Measurements from ENCODE around the gene MOB1A. TPM values are rescaled to one million over a fixed set of nuclear protein-coding genes. Genes with fewer than 3 reads are reported as not detected.

MOB1A gene
- total RNA-seq, 1 donor from 2014 or later = 96.1 TPM

GRCh38 chr2:74223941-74224770, 45.5 kb upstream of the MOB1A start:
- Mint-ChIP-seq H3K4me3 (ENCODE audit: unreplicated experiment) (no peak overlapping the region), H3K9me3 (ENCODE audit: unreplicated experiment) (no peaks in the 10 kb centered on the region)

GRCh38 chr2:74222300-74222650, 43.6 kb upstream of the MOB1A start:
- peaks cover 24% of the 10 kb centered on the region for H3K36me3 Mint-ChIP-seq (ENCODE audit: unreplicated experiment)
- H3K4me1 Mint-ChIP-seq (ENCODE audit: unreplicated experiment) = peaks cover 7% of the 10 kb centered on the region
- TF ChIP-seq CTCF (IDR thresholded peaks at IDR 0.05) = no peak
- no peak overlapping the region for H3K27ac Mint-ChIP-seq (ENCODE audit: unreplicated experiment)
- no peak overlapping the region for H3K4me3 Mint-ChIP-seq (ENCODE audit: unreplicated experiment)
- no peaks in the 10 kb centered on the region for H3K27me3 Mint-ChIP-seq (ENCODE audit: unreplicated experiment)
- peak; percentile 44 for DNase-seq (ENCODE audit: extremely low spot score, unreplicated experiment)
- no peaks in the 10 kb centered on the region for H3K9me3 Mint-ChIP-seq (ENCODE audit: unreplicated experiment)

More at GRCh38 chr2:74223941-74224770, 45.5 kb upstream of the MOB1A start:
- DNase-seq (ENCODE audit: extremely low spot score, unreplicated experiment) = peak; percentile 23
- Mint-ChIP-seq H3K4me1 (ENCODE audit: unreplicated experiment) (peaks cover 7% of the 10 kb centered on the region), H3K27me3 (ENCODE audit: unreplicated experiment) (no peaks in the 10 kb centered on the region), H3K36me3 (ENCODE audit: unreplicated experiment) (peaks cover 17% of the 10 kb centered on the region), H3K27ac (ENCODE audit: unreplicated experiment) (no peak overlapping the region)
- no peak for TF ChIP-seq CTCF (IDR thresholded peaks at IDR 0.05)

GRCh38 chr2:74221604-74222299, 43.1 kb upstream of the MOB1A start:
- peak; percentile 53 for DNase-seq (ENCODE audit: extremely low spot score, unreplicated experiment)
- no peak overlapping the region for H3K4me3 Mint-ChIP-seq (ENCODE audit: unreplicated experiment)
- H3K36me3 Mint-ChIP-seq (ENCODE audit: unreplicated experiment) = peaks cover 28% of the 10 kb centered on the region
- H3K4me1 Mint-ChIP-seq (ENCODE audit: unreplicated experiment) = peaks cover 7% of the 10 kb centered on the region
- TF ChIP-seq CTCF (IDR thresholded peaks at IDR 0.05) = no peak
- no peak overlapping the region for H3K27ac Mint-ChIP-seq (ENCODE audit: unreplicated experiment)
- H3K9me3 Mint-ChIP-seq (ENCODE audit: unreplicated experiment) = no peaks in the 10 kb centered on the region
- H3K27me3 Mint-ChIP-seq (ENCODE audit: unreplicated experiment) = no peaks in the 10 kb centered on the region

- Mint-ChIP-seq H3K4me3 (ENCODE audit: unreplicated experiment) (no peak overlapping the region), H3K27me3 (ENCODE audit: unreplicated experiment) (no peaks in the 10 kb centered on the region), H3K36me3 (ENCODE audit: unreplicated experiment) (peaks cover 32% of the 10 kb centered on the region), H3K27ac (ENCODE audit: unreplicated experiment) (no peak overlapping the region), H3K9me3 (ENCODE audit: unreplicated experiment) (no peaks in the 10 kb centered on the region), H3K4me1 (ENCODE audit: unreplicated experiment) (peaks cover 2% of the 10 kb centered on the region)
- DNase-seq (ENCODE audit: extremely low spot score, unreplicated experiment) = no peak
- no peak for TF ChIP-seq CTCF (IDR thresholded peaks at IDR 0.05)
Measured at GRCh38 chr2:74221091-74221490, 42.4 kb upstream of the MOB1A start.

GRCh38 chr2:74219846-74220486, 41.3 kb upstream of the MOB1A start:
- DNase-seq (ENCODE audit: extremely low spot score, unreplicated experiment) = peak; percentile 54
- Mint-ChIP-seq H3K27ac (ENCODE audit: unreplicated experiment) (no peak overlapping the region), H3K36me3 (ENCODE audit: unreplicated experiment) (peaks cover 40% of the 10 kb centered on the region), H3K27me3 (ENCODE audit: unreplicated experiment) (no peaks in the 10 kb centered on the region), H3K4me1 (ENCODE audit: unreplicated experiment) (no peaks in the 10 kb centered on the region), H3K4me3 (ENCODE audit: unreplicated experiment) (no peak overlapping the region), H3K9me3 (ENCODE audit: unreplicated experiment) (no peaks in the 10 kb centered on the region)
- TF ChIP-seq CTCF (IDR thresholded peaks at IDR 0.05) = no peak

Measured in osteocyte (in vitro differentiated cells).